Neural cell (in vitro differentiated cells): ENCODE data around the gene KIF21B. TPM values are rescaled to one million over a fixed set of nuclear protein-coding genes. Genes with fewer than 3 reads are reported as not detected.

Source experiments
- H2AFZ ChIP-seq: fragments of 200-600, 300-800 bp; sonication (generic), shearing (Covaris generic); 2 replicates; pipeline ENCODE4 v1.6.0; 2014; ENCODE audit warnings: low read depth, mild to moderate bottlenecking, antibody characterized with exemption, low read length, moderate library complexity
- H3F3A ChIP-seq: fragments of 200-600 bp; shearing (Covaris generic); 2 replicates; pipeline ENCODE4 v1.6.1; 2016; ENCODE audit warnings: mild to moderate bottlenecking, moderate library complexity, mixed read lengths, antibody characterized with exemption, low read length; ENCODE audit not compliant: insufficient read depth, poor library complexity, severe bottlenecking
- H3K27ac ChIP-seq: fragments of 200-600, 300-800 bp; sonication (generic), shearing (Covaris generic); 2 replicates; pipeline ENCODE4 v1.5.1; 2014; ENCODE audit warnings: mild to moderate bottlenecking, low read length, moderate library complexity
- H3K27me3 ChIP-seq: fragments of 300-800, 200-600 bp; sonication (generic), shearing (Covaris generic); 2 replicates; pipeline ENCODE4 v1.6.0; 2014; ENCODE audit warnings: mild to moderate bottlenecking, low read depth, low read length, moderate library complexity; ENCODE audit not compliant: insufficient read depth
- H3K36me3 ChIP-seq: fragments of 300-800, 200-600 bp; sonication (generic), shearing (Covaris generic); 2 replicates; pipeline ENCODE4 v1.5.1; 2014; ENCODE audit warnings: mild to moderate bottlenecking, antibody characterized with exemption, low read length, moderate library complexity; ENCODE audit not compliant: insufficient read depth
- H3K4me2 ChIP-seq: fragments of 300-800, 200-600 bp; sonication (generic), shearing (Covaris generic); 2 replicates; pipeline ENCODE4 v1.6.0; 2014; ENCODE audit warnings: mild to moderate bottlenecking, low read length
- H3K4me3 ChIP-seq: fragments of 300-800, 200-600 bp; sonication (generic), shearing (Covaris generic); 2 replicates; pipeline ENCODE4 v1.5.1; 2014; ENCODE audit warnings: mild to moderate bottlenecking, low read length, moderate library complexity
- H3K79me2 ChIP-seq: fragments of 200-600 bp; shearing (Covaris generic); replicated peaks from 2 replicates; pipeline ENCODE4 v1.6.0; 2014; ENCODE audit warnings: mild to moderate bottlenecking, low read length, moderate library complexity; ENCODE audit not compliant: insufficient read depth
- H3K9ac ChIP-seq: fragments of 300-800, 200-600 bp; sonication (generic), shearing (Covaris generic); 2 replicates; pipeline ENCODE4 v1.6.1; 2016; ENCODE audit warnings: mild to moderate bottlenecking, low read length, mixed read lengths
- H3K9me2 ChIP-seq: fragments of 200-600 bp; shearing (Covaris generic); 2 replicates; pipeline ENCODE4 v1.6.1; 2016; ENCODE audit warnings: mild to moderate bottlenecking, low read length, mixed read lengths; ENCODE audit not compliant: insufficient read depth
- H3K9me3 ChIP-seq: fragments of 200-600, 300-800 bp; sonication (generic), shearing (Covaris generic); 2 replicates; pipeline ENCODE4 v1.6.1; 2016; ENCODE audit warnings: mild to moderate bottlenecking, mixed run types, low read length, moderate library complexity, mixed read lengths
- H4K20me1 ChIP-seq: fragments of 200-600 bp; shearing (Covaris generic); 2 replicates; pipeline ENCODE4 v1.6.1; 2016; ENCODE audit warnings: mild to moderate bottlenecking, mixed run types; ENCODE audit not compliant: insufficient read depth
- CTCF ChIP-seq: fragments of 450-650 bp; IDR thresholded peaks from 2 replicates; pipeline ENCODE4 v1.5.1; 2014; ENCODE audit warnings: antibody characterized with exemption, mild to moderate bottlenecking, moderate library complexity; ENCODE audit not compliant: poor library complexity, severe bottlenecking
- EP300 ChIP-seq: fragments of 450-650 bp; conservative IDR thresholded peaks from 2 replicates; pipeline ENCODE4 v1.6.1; 2014; ENCODE audit warnings: antibody characterized with exemption, mild to moderate bottlenecking, moderate library complexity; ENCODE audit not compliant: poor library complexity, severe bottlenecking
- EZH2 ChIP-seq: fragments of 200-600, 300-800 bp; shearing (Covaris generic), sonication (generic); IDR thresholded peaks from 2 replicates; pipeline ENCODE4 v1.6.1; 2014; ENCODE audit warnings: antibody characterized with exemption, low read length, borderline replicate concordance, mild to moderate bottlenecking; ENCODE audit not compliant: insufficient read depth, poor library complexity, severe bottlenecking
- MXI1 ChIP-seq: fragments of 450-650 bp; conservative IDR thresholded peaks from 2 replicates; pipeline ENCODE4 v1.6.1; 2014; ENCODE audit warnings: antibody characterized with exemption, mild to moderate bottlenecking; ENCODE audit not compliant: poor library complexity, severe bottlenecking
- POLR2AphosphoS5 ChIP-seq: IDR thresholded peaks from 2 replicates; pipeline ENCODE4 v1.6.1; 2012
- RAD21 ChIP-seq: fragments of 450-650 bp; conservative IDR thresholded peaks from 2 replicates; pipeline ENCODE4 v1.6.1; 2014; ENCODE audit warnings: antibody characterized with exemption, mild to moderate bottlenecking, moderate library complexity
- REST ChIP-seq: IDR thresholded peaks from 2 replicates; pipeline ENCODE4 v1.6.1; 2012; ENCODE audit warnings: borderline replicate concordance
- SMC3 ChIP-seq: fragments of 450-650 bp; conservative IDR thresholded peaks from 2 replicates; pipeline ENCODE4 v1.6.1; 2014; ENCODE audit warnings: antibody characterized with exemption, mild to moderate bottlenecking, moderate library complexity; ENCODE audit not compliant: poor library complexity
- TAF1 ChIP-seq: IDR thresholded peaks from 2 replicates; pipeline ENCODE4 v1.6.1; 2012; ENCODE audit warnings: low read depth
- polyA plus RNA-seq: library from polyadenylated mRNA; depleted of rRNA; stranded (reverse); fragments of >200 nt; gene quantifications from 2 replicates; pipeline ENCODE4 v1.2.3, GENCODE V29; 2014

The KIF21B gene
- polyA plus RNA-seq, 1 donor from 2014 or later: 53.7 TPM

GRCh38 chr1:201042779-201043461 lies 19.4 kb upstream of the KIF21B start:
- Histone ChIP-seq H3K27ac (no peak overlapping the region), H3K4me2 (no peak overlapping the region), H3K79me2 (no peaks in the 10 kb centered on the region), H3K9ac (no peak overlapping the region), H3K36me3 (no peaks in the 10 kb centered on the region), H3K27me3 (no peaks in the 10 kb centered on the region), H2AFZ (no peak overlapping the region), H3F3A (no peaks in the 10 kb centered on the region), H4K20me1 (no peaks in the 10 kb centered on the region), H3K4me3 (no peak overlapping the region), H3K9me3 (no peaks in the 10 kb centered on the region), H3K9me2 (no peaks in the 10 kb centered on the region)
- peak; percentile 80 for TF ChIP-seq CTCF
- TF ChIP-seq EP300: peak; percentile 57
- TF ChIP-seq SMC3: peak; percentile 80
- TF ChIP-seq REST: no peak
- no peak for TF ChIP-seq EZH2
- peak; percentile 50 for TF ChIP-seq MXI1
- TF ChIP-seq TAF1: no peak
- no peak for TF ChIP-seq POLR2AphosphoS5
- TF ChIP-seq RAD21: peak; percentile 77

- Histone ChIP-seq H3K27ac (no peak overlapping the region), H3K9me3 (no peaks in the 10 kb centered on the region), H3K4me3 (no peak overlapping the region), H4K20me1 (no peaks in the 10 kb centered on the region), H3K9ac (no peak overlapping the region), H3K27me3 (no peaks in the 10 kb centered on the region), H2AFZ (no peak overlapping the region), H3K79me2 (no peaks in the 10 kb centered on the region), H3K9me2 (no peaks in the 10 kb centered on the region), H3F3A (no peaks in the 10 kb centered on the region), H3K36me3 (no peaks in the 10 kb centered on the region), H3K4me2 (no peak overlapping the region)
- TF ChIP-seq EP300 (no peak), POLR2AphosphoS5 (no peak), RAD21 (no peak), MXI1 (no peak), EZH2 (no peak), TAF1 (no peak), CTCF (no peak), SMC3 (no peak), REST (no peak)
Measured at GRCh38 chr1:201041011-201041410, 17.5 kb upstream of the KIF21B start.
